ENCODE measurements around the gene ZDHHC22.
"Not testable (repeated sequence)": the region's sequence is repeated elsewhere in the genome, so short reads cannot be mapped to it uniquely, and the experiment has no call there.

ZDHHC22 gene

GRCh38 chr14:77141214-77142004 lies at the start of gene ZDHHC22:
Gene ZDHHC22 (minus strand): TSS chr14:77141791. CDS start chr14:77139738, 2,053 bp downstream.
- DNase-seq: no peak

DNA sequence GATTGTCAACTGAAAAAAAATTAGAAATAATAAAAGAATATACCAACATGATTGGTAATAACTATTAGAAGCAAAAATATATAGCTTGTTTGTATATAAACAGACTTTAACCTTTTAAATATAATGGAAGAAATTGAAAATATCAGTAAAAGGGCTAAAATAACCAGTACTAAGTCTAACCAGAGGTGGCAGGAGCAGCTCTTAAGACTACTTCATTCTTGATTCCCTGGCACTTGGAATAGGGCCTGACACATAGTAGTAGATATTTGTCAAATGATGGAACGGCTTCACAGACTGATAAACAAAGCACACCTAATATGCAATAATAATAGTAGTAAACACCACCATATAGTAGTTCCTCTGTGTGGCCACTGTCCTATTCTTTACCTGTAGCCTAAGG lies 49.4 kb upstream of the ZDHHC22 start:
- no peak for DNase-seq

GRCh38 chr14:77189479-77189878 lies 47.9 kb upstream of the ZDHHC22 start:
- no peak for DNase-seq

- no peak for DNase-seq
Measured at GRCh38 chr14:77187649-77188012, 46.0 kb upstream of the ZDHHC22 start.

GRCh38 chr14:77186911-77187648 lies 45.5 kb upstream of the ZDHHC22 start:
- DNase-seq: no peak

GRCh38 chr14:77185093-77185465 lies 43.5 kb upstream of the ZDHHC22 start:
- DNase-seq: no peak

- DNase-seq: no peak
Measured at GRCh38 chr14:77184396-77185092, 43.0 kb upstream of the ZDHHC22 start.

DNA sequence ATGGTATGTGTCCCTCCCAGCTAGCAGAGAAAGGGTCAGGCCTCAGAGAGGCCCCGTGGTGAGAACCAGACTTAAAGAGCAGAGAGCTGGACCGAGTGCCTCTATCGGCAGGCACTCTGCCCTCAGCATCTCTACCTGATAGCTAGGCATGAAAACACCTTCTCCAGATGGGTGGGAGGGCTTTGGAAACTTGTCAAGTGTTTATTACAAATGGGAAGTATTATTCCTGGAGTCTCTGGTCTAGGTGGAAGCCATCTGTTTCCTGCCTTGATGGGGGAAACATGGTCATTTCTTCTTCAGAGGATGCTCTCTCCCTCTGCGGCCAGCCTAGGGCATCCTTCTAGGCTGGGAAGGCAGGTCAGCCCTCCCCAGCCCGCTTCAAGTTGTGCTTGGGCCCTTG lies 42.3 kb upstream of the ZDHHC22 start:
- DNase-seq: no peak

DNA sequence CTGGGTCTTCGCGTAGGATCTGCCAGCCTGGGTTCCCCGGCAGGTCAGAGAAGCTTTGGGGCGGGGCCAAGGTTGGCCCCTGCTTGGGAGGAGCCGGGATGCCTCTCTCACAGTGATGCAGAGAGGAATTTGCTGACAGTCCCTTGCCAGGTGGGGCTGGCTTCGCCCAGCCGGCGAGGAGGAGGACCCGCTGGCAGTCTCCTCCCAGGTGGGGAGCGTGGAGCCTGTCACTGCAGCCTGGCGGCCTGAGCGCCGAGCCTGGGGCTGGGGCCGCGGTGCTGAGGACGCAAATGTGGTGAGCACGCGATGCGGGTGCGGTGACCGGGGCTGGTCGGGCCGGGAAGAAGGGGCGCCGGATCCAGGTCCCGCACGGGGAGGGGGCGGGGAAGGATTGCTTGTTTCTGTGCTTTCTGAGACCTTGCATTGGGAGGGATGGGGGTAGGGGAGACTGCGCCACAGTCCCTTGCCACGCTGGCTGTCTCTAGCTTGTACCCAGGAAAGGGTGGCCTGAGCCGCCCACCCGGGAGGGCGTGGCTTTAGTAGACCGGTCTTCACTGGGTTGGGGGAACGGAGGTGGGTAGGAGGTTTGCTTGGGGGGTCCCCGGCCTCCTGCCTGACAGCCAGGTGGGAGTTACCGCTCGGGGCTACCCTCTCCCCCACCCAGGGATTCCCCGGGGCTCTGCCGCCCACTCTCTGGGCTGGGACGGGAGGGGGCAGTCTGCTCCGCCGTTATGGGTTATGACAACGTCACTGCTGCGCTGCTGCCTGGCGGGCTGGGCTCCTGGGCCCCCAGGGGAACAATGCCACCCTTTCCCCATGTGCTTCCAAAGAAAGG lies 40.2 kb upstream of the ZDHHC22 start, which contains the start of gene TMEM63C:
Gene TMEM63C (plus strand): TSS at position 196 of the 835 bp plus-strand sequence. CDS start 37,016 bp downstream, outside the sequence.
- DNase-seq: peak; percentile 35

DNA sequence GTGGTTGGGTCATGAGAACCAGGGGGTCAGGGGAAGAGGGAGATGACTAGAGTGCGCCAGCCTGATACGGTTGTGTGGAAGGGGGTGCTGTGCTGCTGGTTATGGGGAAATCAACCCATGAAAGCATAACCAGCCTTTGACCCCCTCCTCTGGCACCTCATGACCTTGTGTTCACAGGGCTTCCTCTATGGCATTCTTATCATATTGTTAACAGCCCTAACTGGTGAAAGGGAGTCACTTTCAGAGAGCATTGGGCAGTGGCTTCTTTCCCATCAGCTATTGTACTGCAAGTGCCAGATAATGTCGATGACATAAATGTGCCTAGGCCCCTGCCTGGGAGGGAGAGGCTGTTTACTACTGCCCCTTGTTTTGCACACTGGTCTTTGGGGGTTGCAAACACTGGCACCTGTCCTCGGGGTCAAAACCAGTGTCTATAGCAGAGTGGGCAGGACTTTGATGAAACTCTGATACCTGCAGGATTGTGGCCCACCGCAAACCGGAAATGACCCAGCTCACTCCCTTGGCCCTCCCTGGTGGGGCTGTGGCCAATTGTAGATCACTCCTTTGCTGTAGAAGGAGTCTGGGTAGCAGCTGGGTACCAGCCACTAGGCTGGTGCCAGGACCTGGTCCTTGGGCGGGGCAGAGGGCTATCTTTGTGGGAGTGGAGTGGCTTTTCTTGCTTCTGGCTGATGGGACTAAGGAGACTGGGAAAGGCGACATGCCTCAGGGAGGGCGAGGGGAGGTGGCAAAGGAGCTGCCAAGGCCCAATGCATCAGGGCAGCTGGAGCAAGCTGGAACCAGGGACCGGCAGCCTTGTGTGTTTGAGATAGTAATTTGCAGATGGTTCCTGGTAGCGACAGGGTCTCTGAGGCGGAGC lies 39.4 kb upstream of the ZDHHC22 start:
- no peak for DNase-seq

- no peak for DNase-seq
Measured at GRCh38 chr14:77178656-77179055, 37.1 kb upstream of the ZDHHC22 start.

DNA sequence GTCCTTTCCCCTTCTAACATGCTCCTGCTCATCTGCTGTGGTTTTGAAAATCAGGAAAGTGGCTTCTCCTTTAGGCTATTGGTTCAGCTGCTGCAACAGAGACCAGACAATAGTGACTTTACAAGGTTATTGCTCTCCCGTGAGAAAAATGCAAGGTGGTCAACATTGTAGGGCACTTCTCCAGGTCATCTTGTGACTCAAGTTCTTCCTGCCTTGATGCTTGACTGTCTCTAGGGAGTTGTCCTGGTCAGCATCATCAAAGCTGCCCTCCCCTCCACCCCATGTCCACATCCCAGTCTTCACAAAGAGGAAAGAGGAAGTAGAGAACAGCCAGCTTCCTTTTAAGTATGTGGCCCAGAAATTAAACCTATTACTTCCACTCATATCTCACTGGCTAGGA lies 36.1 kb upstream of the ZDHHC22 start:
- no peak for DNase-seq

- no peak for DNase-seq
Measured at GRCh38 chr14:77175843-77176242, 34.3 kb upstream of the ZDHHC22 start.

GRCh38 chr14:77173911-77174617 lies 32.5 kb upstream of the ZDHHC22 start:
- DNase-seq: not testable (repeated sequence)

GRCh38 chr14:77172916-77173315 lies 31.3 kb upstream of the ZDHHC22 start:
- no peak for DNase-seq

DNA sequence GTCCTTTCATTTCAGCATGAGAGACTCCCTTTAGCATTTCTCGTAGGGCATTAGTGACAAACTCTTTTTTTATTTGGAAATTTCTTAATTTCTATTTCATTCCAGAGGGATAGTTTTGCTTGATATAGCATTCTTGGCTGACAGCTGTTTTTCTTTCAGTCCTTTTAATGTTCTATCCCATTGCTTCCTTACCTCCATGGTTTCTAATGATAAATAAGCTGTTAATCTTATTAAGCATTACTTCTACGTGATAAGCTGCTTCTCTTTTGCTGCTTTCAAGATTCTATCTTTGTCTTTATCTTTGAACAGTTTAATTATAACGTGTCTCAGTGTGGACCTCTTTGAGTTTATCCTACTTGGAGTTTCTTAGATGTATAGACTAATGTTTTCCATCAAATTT lies 28.5 kb upstream of the ZDHHC22 start:
- no peak for DNase-seq

DNA sequence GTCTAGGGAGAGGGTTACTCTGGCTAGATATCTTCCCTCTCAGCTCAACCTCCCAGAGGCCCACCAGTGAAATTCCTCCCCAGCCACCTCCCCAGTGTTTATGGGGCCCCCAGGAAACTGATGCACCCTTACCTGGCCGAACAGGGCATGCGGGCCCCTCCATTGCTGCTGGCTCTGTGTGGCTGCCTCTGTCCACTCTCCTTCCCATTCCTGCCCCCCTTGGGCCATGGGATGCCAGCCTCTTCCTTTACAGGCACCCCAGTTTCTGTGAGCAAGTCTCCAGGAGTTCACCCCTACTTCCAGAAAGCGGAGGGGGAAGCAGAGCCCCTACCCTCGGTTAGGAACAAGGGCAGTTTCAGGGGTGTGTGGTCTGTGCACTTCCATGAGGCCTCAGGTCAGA lies 19.4 kb upstream of the ZDHHC22 start:
- DNase-seq: no peak

DNA sequence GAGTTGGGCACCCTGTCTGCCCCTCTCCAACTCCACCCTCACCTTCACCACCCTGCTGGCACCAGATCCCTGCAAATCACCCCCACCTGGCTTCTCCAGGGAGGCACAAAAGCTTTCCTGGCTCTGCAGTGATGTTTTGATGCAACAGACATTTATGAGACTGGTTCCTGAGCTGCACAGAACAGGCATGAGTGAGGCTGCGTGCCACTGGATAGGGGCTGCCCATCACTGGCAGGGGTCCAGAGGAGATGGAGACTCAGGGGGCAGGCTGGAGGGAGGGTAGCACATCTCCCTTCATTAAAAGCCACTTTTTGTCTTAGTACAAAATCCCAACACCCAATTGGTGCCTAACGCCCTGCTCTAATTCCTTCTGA lies 17.3 kb upstream of the ZDHHC22 start:
- DNase-seq: no peak

GRCh38 chr14:77158175-77158881 lies 16.7 kb upstream of the ZDHHC22 start:
- DNase-seq: no peak

GRCh38 chr14:77157740-77158139 lies 16.1 kb upstream of the ZDHHC22 start:
- no peak for DNase-seq

All from activated gamma-delta T cell treated with Interleukin-2 at 50 U/mL for 16 hours (primary cell).